ENCODE measurements around the gene AARS1.

AARS1 gene

DNA sequence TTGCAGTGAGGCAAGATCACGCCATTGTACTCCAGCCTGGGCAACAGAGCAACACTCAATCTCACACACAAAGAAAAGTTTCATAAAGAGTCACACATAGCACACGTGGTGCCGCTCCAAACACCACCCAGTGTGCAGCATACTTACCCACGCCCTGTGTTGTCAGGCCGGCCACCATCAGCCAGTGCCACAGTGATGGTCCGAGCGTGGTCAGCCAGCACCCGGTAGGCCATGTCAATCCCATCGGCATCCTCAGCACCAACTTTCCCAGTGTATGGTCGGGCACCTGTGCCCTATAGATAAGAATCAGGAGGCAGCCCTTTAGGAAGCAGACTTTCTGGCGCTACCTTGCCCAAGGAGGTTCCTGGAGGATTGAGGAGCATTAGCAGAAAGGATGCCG lies 19.8 kb downstream of the AARS1 start:
- TF ChIP-seq SIN3A (IDR thresholded peaks at IDR 0.05; ENCODE audit: borderline replicate concordance, insufficient read depth, low read length) = no peak
- TF ChIP-seq POLR2AphosphoS5 (IDR thresholded peaks at IDR 0.05; ENCODE audit: low read depth, low read length) = no peak
- TF ChIP-seq, protein P1, sequence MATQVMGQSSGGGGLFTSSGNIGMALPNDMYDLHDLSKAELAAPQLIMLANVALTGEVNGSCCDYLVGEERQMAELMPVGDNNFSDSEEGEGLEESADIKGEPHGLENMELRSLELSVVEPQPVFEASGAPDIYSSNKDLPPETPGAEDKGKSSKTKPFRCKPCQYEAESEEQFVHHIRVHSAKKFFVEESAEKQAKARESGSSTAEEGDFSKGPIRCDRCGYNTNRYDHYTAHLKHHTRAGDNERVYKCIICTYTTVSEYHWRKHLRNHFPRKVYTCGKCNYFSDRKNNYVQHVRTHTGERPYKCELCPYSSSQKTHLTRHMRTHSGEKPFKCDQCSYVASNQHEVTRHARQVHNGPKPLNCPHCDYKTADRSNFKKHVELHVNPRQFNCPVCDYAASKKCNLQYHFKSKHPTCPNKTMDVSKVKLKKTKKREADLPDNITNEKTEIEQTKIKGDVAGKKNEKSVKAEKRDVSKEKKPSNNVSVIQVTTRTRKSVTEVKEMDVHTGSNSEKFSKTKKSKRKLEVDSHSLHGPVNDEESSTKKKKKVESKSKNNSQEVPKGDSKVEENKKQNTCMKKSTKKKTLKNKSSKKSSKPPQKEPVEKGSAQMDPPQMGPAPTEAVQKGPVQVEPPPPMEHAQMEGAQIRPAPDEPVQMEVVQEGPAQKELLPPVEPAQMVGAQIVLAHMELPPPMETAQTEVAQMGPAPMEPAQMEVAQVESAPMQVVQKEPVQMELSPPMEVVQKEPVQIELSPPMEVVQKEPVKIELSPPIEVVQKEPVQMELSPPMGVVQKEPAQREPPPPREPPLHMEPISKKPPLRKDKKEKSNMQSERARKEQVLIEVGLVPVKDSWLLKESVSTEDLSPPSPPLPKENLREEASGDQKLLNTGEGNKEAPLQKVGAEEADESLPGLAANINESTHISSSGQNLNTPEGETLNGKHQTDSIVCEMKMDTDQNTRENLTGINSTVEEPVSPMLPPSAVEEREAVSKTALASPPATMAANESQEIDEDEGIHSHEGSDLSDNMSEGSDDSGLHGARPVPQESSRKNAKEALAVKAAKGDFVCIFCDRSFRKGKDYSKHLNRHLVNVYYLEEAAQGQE (IDR thresholded peaks at IDR 0.05; ENCODE audit: insufficient read depth in 1 of 2, low read depth in 2 of 2, low read length in 2 of 2) = no peak
- TF ChIP-seq FOXP2 (optimal IDR thresholded peaks at IDR 0.05; ENCODE audit: borderline replicate concordance, extremely low read depth, extremely low read length, insufficient read depth) = no peak
- TF ChIP-seq TAF1 (IDR thresholded peaks at IDR 0.05; ENCODE audit: borderline replicate concordance, insufficient read depth, low read length) = no peak

DNA sequence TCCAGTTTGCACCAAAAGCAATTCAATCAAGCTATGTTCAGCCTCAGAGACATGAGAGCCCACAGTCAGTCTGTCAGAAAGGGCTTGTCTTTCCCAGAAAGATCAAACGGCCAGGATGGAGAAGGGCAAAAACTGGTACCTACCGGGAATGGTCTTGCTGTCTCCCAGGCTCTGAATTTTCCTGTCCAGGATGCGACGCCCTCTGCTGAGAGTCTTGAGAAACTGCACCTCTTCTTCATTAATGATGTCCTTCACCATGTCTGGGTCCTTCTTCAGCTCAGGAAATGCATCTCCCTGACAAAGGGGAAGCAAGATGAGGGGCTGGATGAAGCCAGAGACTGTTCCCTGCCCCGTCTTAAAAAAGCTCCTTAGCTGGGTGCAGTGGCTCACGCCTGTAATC lies 21.8 kb downstream of the AARS1 start:
- TF ChIP-seq TAF1 (IDR thresholded peaks at IDR 0.05; ENCODE audit: borderline replicate concordance, insufficient read depth, low read length) (no peak), POLR2AphosphoS5 (IDR thresholded peaks at IDR 0.05; ENCODE audit: low read depth, low read length) (no peak), FOXP2 (optimal IDR thresholded peaks at IDR 0.05; ENCODE audit: borderline replicate concordance, extremely low read depth, extremely low read length, insufficient read depth) (no peak), SIN3A (IDR thresholded peaks at IDR 0.05; ENCODE audit: borderline replicate concordance, insufficient read depth, low read length) (no peak)
- TF ChIP-seq, protein P1 (IDR thresholded peaks at IDR 0.05; ENCODE audit: insufficient read depth in 1 of 2, low read depth in 2 of 2, low read length in 2 of 2) = no peak

- TF ChIP-seq TAF1 (IDR thresholded peaks at IDR 0.05; ENCODE audit: borderline replicate concordance, insufficient read depth, low read length) (no peak), SIN3A (IDR thresholded peaks at IDR 0.05; ENCODE audit: borderline replicate concordance, insufficient read depth, low read length) (no peak), FOXP2 (optimal IDR thresholded peaks at IDR 0.05; ENCODE audit: borderline replicate concordance, extremely low read depth, extremely low read length, insufficient read depth) (no peak), POLR2AphosphoS5 (IDR thresholded peaks at IDR 0.05; ENCODE audit: low read depth, low read length) (no peak)
- TF ChIP-seq, protein P1 (IDR thresholded peaks at IDR 0.05; ENCODE audit: insufficient read depth in 1 of 2, low read depth in 2 of 2, low read length in 2 of 2) = no peak
Observed at GRCh38 chr16:70258946-70259345, 30.4 kb downstream of the AARS1 start.

DNA sequence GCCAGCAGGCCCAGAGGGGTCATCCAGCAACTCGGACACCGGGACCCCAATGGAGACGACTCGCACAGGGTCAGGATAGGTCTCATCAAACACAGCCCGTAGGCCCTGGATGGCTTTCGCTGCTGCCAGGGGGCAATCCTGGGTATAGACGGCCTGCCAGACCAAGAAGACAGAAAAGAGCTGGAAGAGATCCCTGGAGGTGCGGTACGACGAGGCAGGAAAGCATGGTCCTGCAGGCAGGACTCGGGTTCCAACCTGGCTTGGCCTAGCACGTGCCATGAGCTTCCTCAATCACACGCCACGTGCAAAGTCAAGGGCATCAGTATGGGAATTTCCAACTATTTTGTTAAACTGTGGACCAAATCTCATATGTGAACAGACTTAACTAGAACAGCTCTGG lies 31.2 kb downstream of the AARS1 start:
- TF ChIP-seq FOXP2 (optimal IDR thresholded peaks at IDR 0.05; ENCODE audit: borderline replicate concordance, extremely low read depth, extremely low read length, insufficient read depth) (no peak), SIN3A (IDR thresholded peaks at IDR 0.05; ENCODE audit: borderline replicate concordance, insufficient read depth, low read length) (no peak), TAF1 (IDR thresholded peaks at IDR 0.05; ENCODE audit: borderline replicate concordance, insufficient read depth, low read length) (no peak), POLR2AphosphoS5 (IDR thresholded peaks at IDR 0.05; ENCODE audit: low read depth, low read length) (no peak; the same call in 1 of the 2 replicates)
- TF ChIP-seq, protein P1 (IDR thresholded peaks at IDR 0.05; ENCODE audit: insufficient read depth in 1 of 2, low read depth in 2 of 2, low read length in 2 of 2) = no peak

- TF ChIP-seq POLR2AphosphoS5 (IDR thresholded peaks at IDR 0.05; ENCODE audit: low read depth, low read length) (no peak), SIN3A (IDR thresholded peaks at IDR 0.05; ENCODE audit: borderline replicate concordance, insufficient read depth, low read length) (no peak), FOXP2 (optimal IDR thresholded peaks at IDR 0.05; ENCODE audit: borderline replicate concordance, extremely low read depth, extremely low read length, insufficient read depth) (no peak), TAF1 (IDR thresholded peaks at IDR 0.05; ENCODE audit: borderline replicate concordance, insufficient read depth, low read length) (no peak)
- TF ChIP-seq, protein P1 (IDR thresholded peaks at IDR 0.05; ENCODE audit: insufficient read depth in 1 of 2, low read depth in 2 of 2, low read length in 2 of 2) = no peak
Observed at GRCh38 chr16:70257391-70257790, 31.9 kb downstream of the AARS1 start.
